ENCODE results near the gene OR2A25.
"Not testable (repeated sequence)": the region's sequence is repeated elsewhere in the genome, so short reads cannot be mapped to it uniquely, and the experiment has no call there.

The OR2A25 gene, protein sequence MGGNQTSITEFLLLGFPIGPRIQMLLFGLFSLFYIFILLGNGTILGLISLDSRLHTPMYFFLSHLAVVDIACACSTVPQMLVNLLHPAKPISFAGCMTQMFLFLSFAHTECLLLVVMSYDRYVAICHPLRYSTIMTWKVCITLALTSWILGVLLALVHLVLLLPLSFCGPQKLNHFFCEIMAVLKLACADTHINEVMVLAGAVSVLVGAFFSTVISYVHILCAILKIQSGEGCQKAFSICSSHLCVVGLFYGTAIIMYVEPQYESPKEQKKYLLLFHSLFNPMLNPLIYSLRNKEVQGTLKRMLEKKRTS

DNA sequence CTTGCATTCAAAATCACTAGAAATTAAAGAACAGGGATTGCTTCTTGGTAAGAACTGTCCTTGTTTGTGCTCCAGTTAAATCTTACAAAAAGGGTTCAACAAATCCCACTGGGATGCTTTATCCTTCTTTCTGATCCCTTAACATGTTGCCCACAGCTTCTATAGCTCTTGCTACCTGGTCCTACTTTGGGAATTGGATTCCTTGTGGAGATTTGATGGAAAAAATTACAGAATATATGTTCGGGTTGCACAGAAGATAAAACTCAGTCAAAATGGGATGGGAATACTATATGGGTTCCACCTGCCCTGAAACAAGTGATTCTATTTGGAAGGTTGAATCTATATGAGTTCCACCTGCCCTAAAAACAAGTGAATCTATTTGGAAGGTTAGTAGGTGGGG, at the start of gene OR2A25:
Gene OR2A25, plus strand, starts transcription at position 301 of the 400 bp plus-strand sequence. CDS start 4,409 bp downstream, outside the sequence.
- no peak for DNase-seq (ENCODE audit: low read depth in 2 of 2, low spot score in 1 of 2)

DNA sequence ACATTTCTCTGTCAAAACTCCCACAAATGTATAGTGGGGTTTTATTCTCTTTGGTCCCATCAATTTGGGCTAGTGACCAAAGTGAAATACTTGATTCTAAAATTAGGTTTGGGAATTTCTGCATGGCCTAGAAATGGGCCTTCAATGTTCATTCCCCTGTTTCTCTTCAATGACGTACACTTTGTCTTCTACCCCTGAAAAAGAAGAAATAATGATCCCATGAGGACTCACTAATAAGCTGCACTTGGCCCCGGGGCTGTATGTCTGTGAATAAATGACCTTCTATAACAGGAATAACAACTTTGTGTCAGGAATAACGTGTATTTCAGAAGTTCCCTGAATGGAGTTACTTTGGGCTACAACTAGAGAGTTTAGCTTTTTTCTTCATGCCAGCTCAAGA, 49.3 kb upstream of the OR2A25 start:
- no peak for DNase-seq (ENCODE audit: low read depth in 2 of 2, low spot score in 1 of 2)

DNA sequence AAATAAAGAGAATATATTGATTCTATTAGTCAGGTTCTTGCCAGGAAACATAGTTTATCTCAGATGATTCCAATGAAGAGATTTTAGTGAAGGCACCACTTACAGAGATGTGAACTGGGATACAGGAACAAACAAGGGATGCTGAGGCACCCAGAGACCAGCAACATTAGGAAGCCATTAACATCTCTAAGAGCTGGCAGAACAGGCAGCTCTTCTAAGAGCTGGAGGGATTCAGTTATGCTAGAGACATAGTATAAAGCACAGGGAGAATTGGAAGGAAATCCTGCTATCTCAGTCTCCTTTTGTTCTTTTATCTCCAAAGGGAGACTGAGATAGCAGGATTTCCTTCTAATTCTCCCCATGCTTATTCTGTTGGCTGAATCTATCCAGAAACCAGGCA, 47.4 kb upstream of the OR2A25 start:
- DNase-seq (ENCODE audit: low read depth in 2 of 2, low spot score in 1 of 2): no peak

DNA sequence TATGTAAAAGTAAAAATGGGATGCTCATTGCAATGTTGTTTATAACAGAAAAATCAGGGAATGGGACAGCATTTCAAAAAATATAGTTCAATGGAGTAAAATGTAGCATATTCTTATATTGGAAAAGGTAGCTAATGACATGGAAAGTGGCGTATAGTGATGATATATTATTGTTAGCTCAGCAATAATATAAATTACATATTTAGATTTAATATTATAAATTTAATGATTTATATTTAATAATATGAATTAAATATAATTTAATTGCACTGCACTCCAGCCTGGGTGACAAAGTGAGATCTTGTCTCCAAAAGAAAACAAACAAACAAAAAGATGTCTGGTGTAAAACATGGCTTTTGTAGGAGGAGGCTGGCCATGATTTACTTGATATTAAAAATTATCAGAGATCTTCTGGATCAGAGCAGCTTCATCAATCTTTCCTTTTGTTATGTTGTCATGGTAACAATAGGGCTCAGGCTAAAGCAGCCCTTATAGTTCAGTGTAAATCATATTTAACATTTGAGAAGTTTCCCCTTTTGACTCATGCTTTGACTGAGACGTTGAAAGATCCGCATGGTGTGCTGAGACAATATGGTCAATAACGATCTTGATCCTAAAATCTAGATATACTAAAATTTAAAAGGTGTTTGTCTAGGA, 46.3 kb upstream of the OR2A25 start:
- DNase-seq (ENCODE audit: low read depth in 2 of 2, low spot score in 1 of 2): no peak

DNA sequence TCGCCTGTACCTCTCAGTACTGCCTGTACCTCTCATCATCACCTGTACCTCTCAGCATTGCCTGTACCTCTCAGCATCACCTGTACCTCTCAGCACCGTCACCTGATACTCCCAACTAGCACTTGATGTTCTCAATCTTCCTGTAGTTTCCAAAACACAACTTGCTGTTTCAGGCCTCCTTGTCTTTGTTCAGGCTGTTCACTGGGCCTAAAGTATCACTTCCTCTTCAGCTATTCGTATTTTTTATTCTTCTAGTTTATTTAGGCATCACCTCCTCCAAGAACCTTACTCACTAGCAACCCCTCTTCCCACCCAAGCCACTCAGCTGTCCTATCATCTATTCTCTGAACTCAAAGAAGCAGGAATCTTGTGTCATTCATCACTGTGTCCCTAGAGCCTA, 45.4 kb upstream of the OR2A25 start:
- no peak for DNase-seq (ENCODE audit: low read depth in 2 of 2, low spot score in 1 of 2)

DNA sequence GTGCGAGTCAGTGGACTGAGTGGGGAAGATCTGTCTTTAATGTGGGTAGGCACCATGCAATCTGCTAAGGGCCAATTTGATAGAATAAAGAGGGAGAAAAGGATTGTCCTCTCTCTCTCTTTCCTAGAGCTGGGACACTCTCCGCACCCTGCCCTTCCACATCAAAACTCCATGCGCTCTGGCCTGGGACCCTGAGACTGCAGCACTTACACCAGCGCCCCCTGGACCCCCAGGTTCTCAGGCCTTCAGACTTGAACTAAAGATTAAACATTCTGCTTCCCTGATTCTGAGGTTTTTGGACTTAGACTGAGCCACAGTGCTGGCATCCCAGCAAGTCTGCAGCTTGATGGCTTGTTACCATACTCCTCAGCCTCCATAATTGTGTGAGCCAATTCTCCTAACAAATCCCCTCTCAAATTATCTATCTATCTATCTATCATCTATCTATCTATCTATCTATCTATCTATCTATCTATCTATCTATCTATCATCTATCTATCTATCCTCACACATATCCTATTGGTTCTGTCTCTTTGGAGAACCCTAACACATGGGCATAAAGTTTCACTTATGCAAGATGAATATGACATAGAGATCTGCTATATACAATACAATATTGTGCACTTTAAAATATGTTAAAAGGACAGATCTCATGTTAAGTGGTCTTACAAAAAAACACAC, 43.3 kb upstream of the OR2A25 start:
- DNase-seq (ENCODE audit: low read depth in 2 of 2, low spot score in 1 of 2): no peak

DNA sequence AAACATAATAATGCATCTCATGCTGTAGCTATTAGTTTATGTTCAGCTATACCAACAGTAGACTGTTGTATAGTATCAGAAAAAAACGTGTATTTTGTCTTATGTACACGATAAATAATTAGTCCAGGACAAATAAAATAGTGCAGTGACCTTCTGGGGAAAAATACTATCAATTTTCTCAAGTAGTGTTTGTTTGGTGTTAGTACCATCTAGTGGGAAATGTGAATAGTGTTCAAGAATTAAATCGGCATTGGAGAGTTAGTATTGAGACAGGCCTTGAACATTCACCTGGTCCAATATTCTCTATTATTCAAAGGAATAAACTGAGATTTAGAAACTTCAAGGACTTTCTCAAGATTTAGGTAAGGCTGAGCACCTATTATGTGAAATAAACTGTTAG, 42.5 kb upstream of the OR2A25 start:
- no peak for DNase-seq (ENCODE audit: low read depth in 2 of 2, low spot score in 1 of 2)

DNA sequence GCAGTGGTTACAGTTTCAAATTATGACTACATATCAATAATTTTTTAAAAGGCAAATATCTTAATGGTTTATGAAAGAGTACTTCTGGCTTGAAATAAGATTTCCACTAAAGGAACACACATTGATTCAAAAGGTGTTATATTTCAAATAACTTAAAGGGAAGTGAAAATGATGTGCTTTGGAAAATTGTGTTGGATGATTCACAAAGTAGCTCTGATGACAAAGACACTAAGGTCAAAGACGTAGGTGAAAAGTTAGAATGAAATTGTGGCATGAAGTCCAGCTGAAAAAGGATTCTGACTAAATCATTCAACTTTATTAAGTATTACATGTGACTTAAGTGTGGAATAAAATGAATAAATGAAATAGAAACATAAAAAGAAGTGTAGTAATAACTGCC, 41.6 kb upstream of the OR2A25 start:
- no peak for DNase-seq (ENCODE audit: low read depth in 2 of 2, low spot score in 1 of 2)

DNA sequence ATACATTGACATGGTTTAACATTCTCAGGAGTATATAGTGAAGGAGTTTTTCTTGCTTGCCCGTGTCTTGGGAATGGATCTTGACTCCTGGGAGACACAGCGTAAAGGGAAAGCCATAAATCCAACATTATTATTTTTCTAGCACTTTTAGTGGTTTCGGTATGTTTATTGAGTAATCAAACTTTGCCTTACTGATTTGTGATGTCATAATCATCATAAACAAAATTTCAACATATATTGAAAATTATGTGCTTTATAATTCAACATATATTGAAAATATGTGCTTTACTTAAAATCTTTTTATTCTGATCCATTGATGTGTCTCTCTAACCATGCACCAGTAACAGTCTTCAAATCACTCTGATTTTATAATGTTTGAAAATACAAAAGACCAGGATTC, 41.1 kb upstream of the OR2A25 start:
- DNase-seq (ENCODE audit: low read depth in 2 of 2, low spot score in 1 of 2): no peak

DNA sequence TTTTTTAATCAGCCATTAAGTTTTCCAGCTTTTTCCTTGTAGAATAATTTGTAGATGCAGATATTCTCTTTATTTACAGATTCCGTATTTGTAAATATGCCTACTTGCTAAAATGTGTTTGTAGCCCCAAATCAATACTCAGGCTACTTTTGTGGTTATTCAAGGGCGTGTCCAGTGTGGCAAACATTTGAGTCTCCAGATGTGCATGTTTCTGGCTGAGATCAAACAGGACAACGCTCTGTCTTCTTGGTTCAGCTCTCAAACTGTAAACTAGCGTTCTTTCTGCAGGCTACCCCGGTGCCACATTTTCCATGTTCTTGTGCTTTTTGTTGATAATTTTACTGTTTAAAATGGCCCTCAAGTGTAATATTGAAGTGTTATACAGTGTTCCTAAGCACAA, 37.1 kb upstream of the OR2A25 start:
- no peak for DNase-seq (ENCODE audit: low read depth in 2 of 2, low spot score in 1 of 2)

DNA sequence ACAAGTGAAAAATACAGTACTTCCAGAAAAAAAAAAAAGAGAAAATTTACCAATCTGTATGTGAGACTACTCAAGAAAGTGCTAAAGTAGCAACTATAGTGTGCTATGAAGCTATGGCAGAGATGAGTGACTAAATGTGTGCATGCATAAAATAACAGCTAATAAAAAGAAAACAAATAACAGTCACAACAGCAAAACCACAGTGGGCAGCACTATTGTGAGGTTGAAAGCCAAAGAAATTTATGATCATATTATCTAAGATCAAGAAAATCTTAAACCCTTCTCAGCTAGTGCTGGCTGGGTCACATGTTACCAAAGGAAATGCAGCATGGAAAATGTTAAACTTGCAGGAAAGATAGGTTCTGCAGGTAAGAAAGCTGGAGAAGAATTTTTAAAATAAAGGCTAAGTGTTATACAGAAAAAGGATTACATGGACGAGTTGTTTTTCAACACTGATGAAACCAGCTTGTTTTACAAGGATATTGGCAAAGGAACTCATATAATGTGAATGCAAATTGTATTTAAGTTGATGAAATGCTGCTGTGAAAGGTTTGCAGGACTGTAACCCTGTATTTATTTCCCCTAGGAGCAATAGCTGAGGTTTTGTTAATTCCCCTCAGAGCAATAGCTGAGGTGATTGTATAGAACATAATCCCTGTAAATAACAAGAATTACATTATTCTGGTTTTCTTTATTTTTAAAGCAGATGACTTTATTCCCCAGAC, 36.5 kb upstream of the OR2A25 start:
- DNase-seq (ENCODE audit: low read depth in 2 of 2, low spot score in 1 of 2): no peak

DNA sequence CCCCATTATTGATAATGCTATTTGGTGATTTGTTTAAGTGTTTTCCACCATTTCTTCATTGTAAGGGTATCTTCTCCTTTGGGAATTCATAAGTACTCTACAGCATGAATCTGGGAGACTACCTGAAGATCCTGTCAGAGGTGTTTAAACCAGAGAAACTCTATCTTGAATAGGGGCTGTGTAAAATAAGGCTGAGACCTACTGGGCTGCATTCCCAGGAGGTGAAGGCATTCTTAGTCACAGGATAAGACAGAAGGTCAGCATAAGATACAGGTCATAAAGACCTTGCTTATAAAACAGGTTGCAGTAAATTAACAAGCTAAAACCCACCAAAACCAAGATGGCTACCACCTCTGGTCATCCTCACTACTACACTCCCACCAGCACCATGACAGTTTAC, 34.2 kb upstream of the OR2A25 start:
- DNase-seq (ENCODE audit: low read depth in 2 of 2, low spot score in 1 of 2): no peak

DNA sequence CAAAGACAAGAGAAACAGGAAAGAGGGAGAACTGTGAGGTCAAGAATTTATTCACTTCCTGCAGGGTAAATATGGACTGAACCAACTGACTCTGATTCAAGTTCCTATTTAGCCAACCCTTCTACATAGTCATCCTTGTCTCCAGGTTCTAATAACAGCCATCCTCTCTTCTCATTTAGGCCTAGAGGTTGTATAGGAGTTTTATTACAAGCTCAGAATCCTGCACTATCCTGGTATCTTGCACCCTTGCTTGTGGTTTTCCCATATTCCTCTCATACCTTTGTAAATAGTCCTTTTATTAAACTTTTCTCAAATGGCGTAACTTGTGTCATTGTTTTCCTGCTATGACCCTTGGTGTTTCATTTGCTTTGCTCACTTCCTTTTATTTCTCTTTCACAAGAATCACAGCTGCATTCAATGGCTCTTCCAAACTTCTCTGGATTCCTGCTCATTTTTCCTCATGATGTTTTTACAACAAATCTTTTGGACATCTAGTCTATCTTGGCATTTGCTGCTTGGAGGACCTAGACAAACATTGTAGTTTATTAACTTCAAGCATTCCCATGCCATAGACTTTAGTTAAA, 33.2 kb upstream of the OR2A25 start:
- DNase-seq (ENCODE audit: low read depth in 2 of 2, low spot score in 1 of 2): no peak

DNA sequence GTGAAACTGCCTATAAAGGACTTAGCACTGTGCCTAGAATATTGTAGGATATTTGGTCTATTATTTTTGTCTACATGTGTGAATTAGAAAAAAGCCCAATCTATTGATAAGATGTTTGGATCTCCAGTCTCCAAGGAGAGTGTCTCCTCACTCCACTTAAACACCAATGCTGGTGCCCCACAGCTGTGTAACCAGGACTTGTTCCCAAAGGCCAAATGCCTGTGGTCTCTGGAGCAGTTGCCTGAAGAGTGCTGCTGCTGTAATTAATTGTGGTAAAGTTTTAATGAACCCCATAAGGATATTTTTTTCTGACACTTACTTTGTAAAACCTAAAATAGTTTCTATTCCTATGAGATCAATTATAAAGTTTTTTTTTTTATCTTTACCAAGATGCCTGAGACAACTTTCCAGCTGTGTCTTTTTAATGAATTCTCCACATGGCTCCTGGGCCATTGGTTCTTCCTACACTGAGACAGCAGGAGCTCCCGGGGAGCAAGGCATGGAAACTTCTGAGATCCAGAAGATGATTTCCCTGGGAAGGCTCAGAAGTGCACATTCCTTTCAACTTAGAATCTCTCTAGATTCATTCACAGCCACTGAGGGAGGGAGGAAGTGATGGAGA, 32.1 kb upstream of the OR2A25 start:
- no peak for DNase-seq (ENCODE audit: low read depth in 2 of 2, low spot score in 1 of 2)

DNA sequence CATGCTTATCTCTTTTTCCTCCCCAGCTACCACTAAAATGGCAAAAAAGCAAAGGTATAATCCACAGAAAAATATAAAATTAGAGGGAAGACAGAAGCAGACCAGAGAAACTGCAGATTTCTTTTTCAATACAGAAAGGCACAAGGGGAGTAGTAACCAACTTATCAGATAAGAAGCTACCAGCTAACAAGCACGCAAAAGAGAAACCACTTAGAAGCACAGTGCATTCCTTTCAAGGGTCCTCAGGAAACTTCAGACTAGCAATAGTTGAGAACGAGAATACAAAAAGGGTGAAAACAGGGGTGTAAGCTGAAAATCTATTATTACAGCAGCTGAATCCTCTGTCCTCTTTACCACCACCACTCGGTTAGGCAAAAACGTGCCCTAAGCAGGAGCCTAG, 30.7 kb upstream of the OR2A25 start:
- no peak for DNase-seq (ENCODE audit: low read depth in 2 of 2, low spot score in 1 of 2)

DNA sequence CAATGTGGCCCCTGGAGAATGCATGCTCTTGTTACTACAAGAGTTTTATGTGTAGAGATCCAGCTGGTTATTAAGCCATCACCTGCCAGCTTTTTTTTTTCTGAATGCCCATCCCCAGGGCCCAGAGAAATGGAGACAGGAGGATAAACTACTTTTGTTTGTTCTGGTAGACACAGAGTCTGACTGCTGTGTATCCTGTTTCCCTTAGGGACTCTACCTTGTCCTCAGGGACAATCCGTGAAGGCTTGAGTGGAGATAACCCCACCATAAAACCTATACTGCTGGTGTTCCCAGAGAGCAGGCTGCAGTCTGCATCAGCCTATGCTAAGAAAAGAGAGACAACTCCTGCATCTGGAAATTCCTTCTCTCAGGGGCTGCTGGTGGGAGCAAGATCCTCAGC, 21.0 kb upstream of the OR2A25 start, which contains the start of gene OR2A5:
Gene OR2A5, plus strand, starts transcription at position 301 of the 400 bp plus-strand sequence. CDS start 1,454 bp downstream, outside the sequence.
- DNase-seq (ENCODE audit: low read depth in 2 of 2, low spot score in 1 of 2): no peak

DNA sequence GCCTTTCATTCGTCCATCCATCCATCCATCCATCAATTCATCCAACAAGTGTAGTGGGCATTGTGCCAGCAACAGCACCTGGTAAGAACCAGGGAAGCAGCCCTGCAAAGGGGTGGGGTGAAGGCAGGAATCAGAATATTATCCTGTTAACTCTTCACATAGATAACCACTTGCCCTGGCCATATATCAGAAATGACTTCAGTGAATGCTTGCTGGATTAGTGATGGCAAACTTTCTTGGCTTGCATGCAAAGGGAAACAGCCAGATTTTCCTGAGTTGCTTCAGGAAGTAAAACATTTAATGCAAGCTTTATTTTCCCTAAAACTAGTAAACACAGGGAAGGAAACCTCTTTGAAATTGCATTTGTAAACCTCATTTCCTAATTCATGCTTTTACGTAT, 20.1 kb upstream of the OR2A25 start:
- DNase-seq (ENCODE audit: low read depth in 2 of 2, low spot score in 1 of 2): no peak

DNA sequence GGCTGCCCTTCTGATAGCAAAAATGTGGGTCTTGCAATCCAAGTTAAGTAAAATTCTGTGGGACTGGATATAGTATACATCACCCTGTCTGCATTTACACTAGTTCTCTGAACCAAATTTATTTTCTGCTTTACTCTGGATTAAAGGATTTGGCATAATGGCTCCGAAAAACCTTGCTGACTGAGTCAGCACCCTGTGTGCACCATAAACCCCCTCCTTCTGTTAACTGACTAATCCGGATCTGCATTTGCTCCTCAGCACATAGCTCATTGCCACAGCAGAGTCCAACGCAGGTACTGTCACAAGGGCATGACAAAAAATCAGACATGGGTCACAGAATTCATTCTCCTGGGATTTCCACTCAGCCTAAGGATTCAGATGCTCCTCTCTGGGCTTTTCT, 19.5 kb upstream of the OR2A25 start:
- DNase-seq (ENCODE audit: low read depth in 2 of 2, low spot score in 1 of 2): no peak

DNA sequence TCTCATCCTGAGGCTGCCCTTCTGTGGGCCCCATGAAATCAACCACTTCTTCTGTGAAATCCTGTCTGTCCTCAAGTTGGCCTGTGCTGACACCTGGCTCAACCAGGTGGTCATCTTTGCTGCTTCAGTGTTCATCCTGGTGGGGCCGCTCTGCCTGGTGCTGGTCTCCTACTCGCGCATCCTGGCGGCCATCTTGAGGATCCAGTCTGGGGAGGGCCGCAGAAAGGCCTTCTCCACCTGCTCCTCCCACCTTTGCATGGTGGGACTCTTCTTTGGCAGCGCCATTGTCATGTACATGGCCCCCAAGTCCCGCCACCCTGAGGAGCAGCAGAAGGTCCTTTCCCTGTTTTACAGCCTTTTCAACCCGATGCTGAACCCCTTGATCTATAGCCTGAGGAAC, 18.7 kb upstream of the OR2A25 start:
- DNase-seq (ENCODE audit: low read depth in 2 of 2, low spot score in 1 of 2): not testable (repeated sequence)

DNA sequence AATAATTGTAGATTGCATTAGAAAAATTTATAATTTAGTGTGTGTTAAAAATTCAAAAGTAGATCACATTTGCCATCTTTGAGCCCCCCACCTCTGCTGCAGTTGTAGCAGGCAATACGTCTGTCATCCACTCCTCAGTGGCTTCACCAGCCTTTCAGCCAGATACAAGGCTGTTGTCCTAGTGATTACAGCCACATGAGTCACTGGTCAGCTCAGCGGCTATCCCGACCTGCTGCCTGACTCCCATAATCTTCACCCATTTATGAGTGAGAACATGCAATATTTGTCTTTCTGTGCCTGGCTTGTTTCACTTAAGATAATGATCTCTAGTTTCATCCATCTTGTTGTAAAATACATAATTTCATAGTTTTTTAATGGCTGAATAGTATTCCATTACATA, 11.7 kb upstream of the OR2A25 start:
- no peak for DNase-seq (ENCODE audit: low read depth in 2 of 2, low spot score in 1 of 2)

DNA sequence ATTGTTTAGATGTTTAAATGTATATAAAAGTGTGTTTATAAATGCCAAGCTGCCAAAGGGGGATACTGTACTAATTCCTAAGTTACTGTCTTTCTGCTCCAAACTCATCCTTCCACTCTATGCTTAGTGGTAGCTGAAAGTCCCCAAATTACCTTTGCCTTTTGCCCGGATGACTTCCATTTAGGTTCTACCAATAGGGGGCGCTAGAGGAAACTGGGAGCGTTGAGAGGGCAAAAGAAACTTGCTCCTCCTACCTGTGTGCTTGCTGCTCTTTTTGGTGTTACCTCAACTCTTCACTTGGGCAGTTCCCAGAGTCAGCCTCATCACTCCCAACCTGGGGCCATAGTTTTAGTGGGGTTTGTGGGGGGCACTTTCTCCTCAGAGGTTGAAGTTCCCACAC, 5.9 kb upstream of the OR2A25 start:
- no peak for DNase-seq (ENCODE audit: low read depth in 2 of 2, low spot score in 1 of 2)

Data from stimulated activated CD8-positive, alpha-beta memory T cell treated with anti-CD3 and anti-CD28 coated beads, Interleukin-4, amount 100 ng/mL, for 4 hours (primary cell).